WTC11 (cell line): Measurements from ENCODE around the gene ST8SIA6. TPM values are rescaled to one million over a fixed set of nuclear protein-coding genes. Genes with fewer than 3 reads are reported as not detected.

Experiments
- ATAC-seq: fragments of 200-7000 bp; cut with Tn5 transposase; 2 replicates; pipeline ENCODE4 v1.10.0; 2021; ENCODE audit warnings: mild to moderate bottlenecking, moderate library complexity
- CTCF ChIA-PET: fragments of 300-600 bp; sonication (Branson Sonifier 250); formaldehyde crosslinking; loops from one replicate; lab custom pipeline; 2021; ENCODE audit warnings: antibody characterized with exemption; lab: Charles Lee
- POLR2A ChIA-PET: fragments of 350-600 bp; sonication (Branson Sonifier 250); formaldehyde crosslinking; loops from one replicate; lab custom pipeline; 2021; ENCODE audit warnings: antibody characterized with exemption; lab: Charles Lee
- DNase-seq: peaks from one replicate; pipeline ENCODE4 v3.0.0; 2021; ENCODE audit warnings: low spot score
- H3K27ac Mint-ChIP-seq: 2 replicates; pipeline ENCODE4 v1.8.0; 2021; ENCODE audit warnings: mixed read lengths
- H3K27me3 Mint-ChIP-seq: 2 replicates; pipeline ENCODE4 v1.8.0; 2021; ENCODE audit warnings: low read depth, mild to moderate bottlenecking, moderate library complexity, mixed read lengths
- H3K36me3 Mint-ChIP-seq: 2 replicates; pipeline ENCODE4 v1.8.0; 2021; ENCODE audit warnings: mixed read lengths
- H3K4me1 Mint-ChIP-seq: 2 replicates; pipeline ENCODE4 v1.8.0; 2022; ENCODE audit warnings: mixed read lengths
- H3K4me3 Mint-ChIP-seq: 2 replicates; pipeline ENCODE4 v1.8.0; 2021; ENCODE audit warnings: mild to moderate bottlenecking, moderate library complexity, mixed read lengths
- H3K9me3 Mint-ChIP-seq: 2 replicates; pipeline ENCODE4 v1.8.0; 2021; ENCODE audit warnings: mixed read lengths
- ARID4B ChIP-seq: sonication (generic); formaldehyde crosslinking; IDR thresholded peaks from 2 replicates; pipeline ENCODE4 v1.8.0; 2023; ENCODE audit warnings: missing genetic modification reagents, mild to moderate bottlenecking, borderline replicate concordance
- JUN ChIP-seq: sonication (generic); formaldehyde crosslinking; IDR thresholded peaks from 2 replicates; pipeline ENCODE4 v1.8.0; 2023; ENCODE audit warnings: mild to moderate bottlenecking, missing genetic modification reagents
- NR3C1 ChIP-seq: sonication (generic); formaldehyde crosslinking; conservative IDR thresholded peaks from 2 replicates; pipeline ENCODE4 v1.8.1; 2023; ENCODE audit warnings: low read depth, mild to moderate bottlenecking, missing genetic modification reagents
- STAT6 ChIP-seq: sonication (generic); formaldehyde crosslinking; conservative IDR thresholded peaks from 2 replicates; pipeline ENCODE4 v1.8.1; 2023; ENCODE audit warnings: mild to moderate bottlenecking, low read depth, missing genetic modification reagents, moderate library complexity
- TEAD1 ChIP-seq: sonication (generic); formaldehyde crosslinking; IDR thresholded peaks from 2 replicates; pipeline ENCODE4 v1.8.0; 2022; ENCODE audit warnings: mild to moderate bottlenecking, missing genetic modification reagents
- TEAD4 ChIP-seq: sonication (generic); formaldehyde crosslinking; IDR thresholded peaks from 2 replicates; pipeline ENCODE4 v1.8.0; 2022; ENCODE audit warnings: mild to moderate bottlenecking, missing genetic modification reagents
- ZBTB43 ChIP-seq: sonication (generic); formaldehyde crosslinking; IDR thresholded peaks from 2 replicates; pipeline ENCODE4 v1.8.1; 2023; ENCODE audit warnings: mild to moderate bottlenecking, missing genetic modification reagents
- ZNF219 ChIP-seq: sonication (generic); formaldehyde crosslinking; IDR thresholded peaks from 2 replicates; pipeline ENCODE4 v1.8.0; 2023; ENCODE audit warnings: missing genetic modification reagents, mild to moderate bottlenecking, borderline replicate concordance
- ZNF263 ChIP-seq: sonication (generic); formaldehyde crosslinking; IDR thresholded peaks from 2 replicates; pipeline ENCODE4 v1.8.1; 2022; ENCODE audit warnings: low read depth, mild to moderate bottlenecking, moderate library complexity, missing genetic modification reagents
- ZNF281 ChIP-seq: sonication (generic); formaldehyde crosslinking; IDR thresholded peaks from 2 replicates; pipeline ENCODE4 v1.8.0; 2023; ENCODE audit warnings: mild to moderate bottlenecking, missing genetic modification reagents
- ZNF396 ChIP-seq: fragments of 250-450 bp; sonication (Bioruptor Pico); IDR thresholded peaks from 2 replicates; pipeline ENCODE4 v1.8.0; 2021; ENCODE audit warnings: mild to moderate bottlenecking, moderate library complexity, borderline replicate concordance
- ZSCAN18 ChIP-seq: fragments of 250-450 bp; sonication (Bioruptor Pico); IDR thresholded peaks from 2 replicates; pipeline ENCODE4 v2.1.2; 2022; ENCODE audit warnings: mild to moderate bottlenecking, moderate library complexity
- total RNA-seq: library from RNA; stranded (reverse); gene quantifications from 3 replicates; pipeline ENCODE4 v1.2.3, GENCODE V29; 2021

Gene ST8SIA6
- total RNA-seq, 1 experiment from 2014 or later: 3.5 TPM

GRCh38 chr10:17494626-17495260 is 40.3 kb upstream of the ST8SIA6 start:
- ATAC-seq (no peak), DNase-seq (no peak)
- H3K4me3 Mint-ChIP-seq: no peak overlapping the region
- no peaks in the 10 kb centered on the region for H3K4me1 Mint-ChIP-seq
- ChIA-PET POLR2A (interaction anchor here (0.7 kb wide), 1 partner anchor 103 kb away, joined by 4 read pairs; no protein-coding TSS in a partner anchor), CTCF (no interaction called here)
- H3K27me3 Mint-ChIP-seq: no peaks in the 10 kb centered on the region
- peaks cover 7% of the 10 kb centered on the region; the same call in 1 of the 2 replicates for H3K9me3 Mint-ChIP-seq
- TF ChIP-seq TEAD4 (no peak), ZNF263 (CRISPR knock-in tag) (no peak), JUN (CRISPR knock-in tag) (no peak), ARID4B (CRISPR knock-in tag) (no peak), ZNF219 (CRISPR knock-in tag) (no peak), ZBTB43 (CRISPR knock-in tag) (no peak), STAT6 (CRISPR knock-in tag) (no peak), ZNF281 (CRISPR knock-in tag) (no peak), ZSCAN18 (CRISPR knock-in tag) (no peak), TEAD1 (no peak), NR3C1 (CRISPR knock-in tag) (no peak), ZNF396 (CRISPR knock-in tag) (no peak)
- no peak overlapping the region for H3K27ac Mint-ChIP-seq
- H3K36me3 Mint-ChIP-seq: no peaks in the 10 kb centered on the region
